ENCODE results near the gene LOXL3. TPM values are rescaled to one million over a fixed set of nuclear protein-coding genes. Genes with fewer than 3 reads are reported as not detected.
A peak's percentile ranks its signal among the peaks of the same experiment; 100 is the strongest.
"Not testable (repeated sequence)": the region's sequence is repeated elsewhere in the genome, so short reads cannot be mapped to it uniquely, and the experiment has no call there.

The LOXL3 gene
- total RNA-seq, 1 experiment from 2014 or later = 10.4 TPM

GRCh38 chr2:74564222-74564621, 10.5 kb upstream of the LOXL3 start:
- no peak for DNase-seq (ENCODE audit: low read depth in 1 of 2, low spot score in 2 of 2)
- H3K27ac ChIP-seq = no peak overlapping the region
- no peaks in the 10 kb centered on the region for H3K9me3 ChIP-seq (replicated peaks)
- H3K4me3 ChIP-seq = no peak overlapping the region
- no peaks in the 10 kb centered on the region for H3K27me3 ChIP-seq (replicated peaks)
- no peaks in the 10 kb centered on the region for H3K36me3 ChIP-seq
- H3K4me1 ChIP-seq (replicated peaks) = peaks cover 27% of the 10 kb centered on the region

GRCh38 chr2:74562126-74562775, 8.5 kb upstream of the LOXL3 start:
- DNase-seq (ENCODE audit: low read depth in 1 of 2, low spot score in 2 of 2) = no peak
- Histone ChIP-seq H3K9me3 (replicated peaks) (no peaks in the 10 kb centered on the region), H3K36me3 (no peaks in the 10 kb centered on the region), H3K4me3 (no peak overlapping the region), H3K27ac (no peak overlapping the region), H3K4me1 (replicated peaks) (peaks cover 13% of the 10 kb centered on the region), H3K27me3 (replicated peaks) (no peaks in the 10 kb centered on the region)

- not testable (repeated sequence) for DNase-seq (ENCODE audit: low read depth in 1 of 2, low spot score in 2 of 2); H3K4me1 ChIP-seq (replicated peaks)
These were observed 7.3 kb upstream of the LOXL3 start for GRCh38 chr2:74561022-74561421.

GRCh38 chr2:74560591-74560990, 6.8 kb upstream of the LOXL3 start:
- no peak for DNase-seq (ENCODE audit: low read depth in 1 of 2, low spot score in 2 of 2)
- H3K27ac ChIP-seq = no peak overlapping the region
- peaks cover 13% of the 10 kb centered on the region for H3K36me3 ChIP-seq
- peaks cover 10% of the 10 kb centered on the region for H3K4me1 ChIP-seq (replicated peaks)
- H3K4me3 ChIP-seq = no peak overlapping the region
- no peaks in the 10 kb centered on the region for H3K27me3 ChIP-seq (replicated peaks)
- no peaks in the 10 kb centered on the region for H3K9me3 ChIP-seq (replicated peaks)

More at GRCh38 chr2:74561022-74561421, 7.3 kb upstream of the LOXL3 start:
- not testable (repeated sequence) for H3K27ac ChIP-seq; H3K27me3 ChIP-seq (replicated peaks); H3K9me3 ChIP-seq (replicated peaks); H3K4me3 ChIP-seq; H3K36me3 ChIP-seq

- no peaks in the 10 kb centered on the region for H3K9me3 ChIP-seq (replicated peaks)
- H3K36me3 ChIP-seq = peaks cover 13% of the 10 kb centered on the region
- H3K27ac ChIP-seq = no peak overlapping the region
- H3K4me3 ChIP-seq = no peak overlapping the region
- no peak for DNase-seq (ENCODE audit: low read depth in 1 of 2, low spot score in 2 of 2)
- H3K4me1 ChIP-seq (replicated peaks) = peaks cover 16% of the 10 kb centered on the region
- H3K27me3 ChIP-seq (replicated peaks) = no peaks in the 10 kb centered on the region
These were observed 6.2 kb upstream of the LOXL3 start for GRCh38 chr2:74559912-74560311.

GRCh38 chr2:74558284-74559230, 4.8 kb upstream of the LOXL3 start:
- H3K4me3 ChIP-seq = no peak overlapping the region
- no peak for DNase-seq (ENCODE audit: low read depth in 1 of 2, low spot score in 2 of 2)
- peaks cover 18% of the 10 kb centered on the region for H3K4me1 ChIP-seq (replicated peaks)
- H3K27ac ChIP-seq = no peak overlapping the region
- H3K9me3 ChIP-seq (replicated peaks) = no peaks in the 10 kb centered on the region
- peaks cover 13% of the 10 kb centered on the region for H3K36me3 ChIP-seq
- H3K27me3 ChIP-seq (replicated peaks) = no peaks in the 10 kb centered on the region

- H3K27ac ChIP-seq = no peak overlapping the region
- peaks cover 25% of the 10 kb centered on the region for H3K4me1 ChIP-seq (replicated peaks)
- no peak overlapping the region for H3K4me3 ChIP-seq
- H3K27me3 ChIP-seq (replicated peaks) = no peaks in the 10 kb centered on the region
- no peak for DNase-seq (ENCODE audit: low read depth in 1 of 2, low spot score in 2 of 2)
- H3K9me3 ChIP-seq (replicated peaks) = no peaks in the 10 kb centered on the region
- peaks cover 13% of the 10 kb centered on the region for H3K36me3 ChIP-seq
These were observed 3.2 kb upstream of the LOXL3 start for GRCh38 chr2:74556831-74557370.

GRCh38 chr2:74556159-74556558, 2.4 kb upstream of the LOXL3 start:
- H3K9me3 ChIP-seq (replicated peaks) = no peaks in the 10 kb centered on the region
- DNase-seq (ENCODE audit: low read depth in 1 of 2, low spot score in 2 of 2) = no peak
- H3K4me3 ChIP-seq = no peak overlapping the region
- H3K36me3 ChIP-seq = peaks cover 13% of the 10 kb centered on the region
- no peak overlapping the region for H3K27ac ChIP-seq
- peaks cover 25% of the 10 kb centered on the region for H3K4me1 ChIP-seq (replicated peaks)
- no peaks in the 10 kb centered on the region for H3K27me3 ChIP-seq (replicated peaks)

- peaks cover 13% of the 10 kb centered on the region for H3K36me3 ChIP-seq
- no peaks in the 10 kb centered on the region for H3K27me3 ChIP-seq (replicated peaks)
- peak overlapping the region; percentile 65 for H3K4me3 ChIP-seq
- no peaks in the 10 kb centered on the region for H3K9me3 ChIP-seq (replicated peaks)
- DNase-seq (ENCODE audit: low read depth in 1 of 2, low spot score in 2 of 2) = no peak
- peaks cover 24% of the 10 kb centered on the region for H3K4me1 ChIP-seq (replicated peaks)
- H3K27ac ChIP-seq = no peak overlapping the region
These were observed 1.9 kb upstream of the LOXL3 start for GRCh38 chr2:74555610-74556103.

GRCh38 chr2:74554820-74555531, 1.2 kb upstream of the LOXL3 start:
- Histone ChIP-seq H3K36me3 (peaks cover 13% of the 10 kb centered on the region), H3K4me3 (peak overlapping the region; percentile 65), H3K9me3 (replicated peaks) (no peaks in the 10 kb centered on the region), H3K27ac (peak overlapping the region; percentile 98), H3K27me3 (replicated peaks) (no peaks in the 10 kb centered on the region), H3K4me1 (replicated peaks) (peaks cover 20% of the 10 kb centered on the region)
- peak in 1 of 2 experiments; percentile 76 for DNase-seq (ENCODE audit: low read depth in 1 of 2, low spot score in 2 of 2)

- Histone ChIP-seq H3K27ac (0 out of 2 replicates have a peak overlapping the region, but pooled peaks have one; percentile 4), H3K4me3 (peak overlapping the region; percentile 65), H3K27me3 (replicated peaks) (no peaks in the 10 kb centered on the region), H3K4me1 (replicated peaks) (peaks cover 34% of the 10 kb centered on the region), H3K36me3 (peaks cover 24% of the 10 kb centered on the region), H3K9me3 (replicated peaks) (0 out of 2 replicates have a peak, but pooled peaks cover 7% of the 10 kb centered on the region)
- no peak for DNase-seq (ENCODE audit: low read depth in 1 of 2, low spot score in 2 of 2)
These were observed 579 bp downstream of the LOXL3 start for GRCh38 chr2:74552914-74553811.

- no peak for DNase-seq (ENCODE audit: low read depth in 1 of 2, low spot score in 2 of 2)
- Histone ChIP-seq H3K27ac (no peak overlapping the region), H3K27me3 (replicated peaks) (no peaks in the 10 kb centered on the region), H3K4me3 (no peak overlapping the region), H3K4me1 (replicated peaks) (peaks cover 34% of the 10 kb centered on the region), H3K36me3 (peaks cover 24% of the 10 kb centered on the region), H3K9me3 (replicated peaks) (0 out of 2 replicates have a peak, but pooled peaks cover 7% of the 10 kb centered on the region)
These were observed 1.5 kb downstream of the LOXL3 start for GRCh38 chr2:74551942-74552913.

All from SJSA1 (cell line).